GM12892 (cell line): ENCODE measurements around the gene MACROD2.
A peak's percentile ranks its signal among the peaks of the same experiment; 100 is the strongest.

Experiments used
- DNase-seq: peaks from one replicate; pipeline ENCODE4 v3.0.0; 2011; ENCODE audit not compliant: insufficient read length
- FAIRE-seq: peaks from 2 replicates; lab custom pipeline; 2011; peaks lifted over from hg19 to GRCh38; lab: Jason Lieb, UNC
- POLR2A ChIP-seq: IDR thresholded peaks from 2 replicates; pipeline ENCODE4 v1.6.1; 2011; ENCODE audit warnings: low read depth, low read length, control low read depth
- POLR2AphosphoS5 ChIP-seq: IDR thresholded peaks from 2 replicates; pipeline ENCODE4 v1.6.1; 2011; ENCODE audit warnings: low read depth, low read length, control low read depth
- TAF1 ChIP-seq: IDR thresholded peaks from 2 replicates; pipeline ENCODE4 v1.6.1; 2011; ENCODE audit warnings: low read depth, mild to moderate bottlenecking, control low read depth, low read length, borderline replicate concordance

MACROD2 gene

DNA sequence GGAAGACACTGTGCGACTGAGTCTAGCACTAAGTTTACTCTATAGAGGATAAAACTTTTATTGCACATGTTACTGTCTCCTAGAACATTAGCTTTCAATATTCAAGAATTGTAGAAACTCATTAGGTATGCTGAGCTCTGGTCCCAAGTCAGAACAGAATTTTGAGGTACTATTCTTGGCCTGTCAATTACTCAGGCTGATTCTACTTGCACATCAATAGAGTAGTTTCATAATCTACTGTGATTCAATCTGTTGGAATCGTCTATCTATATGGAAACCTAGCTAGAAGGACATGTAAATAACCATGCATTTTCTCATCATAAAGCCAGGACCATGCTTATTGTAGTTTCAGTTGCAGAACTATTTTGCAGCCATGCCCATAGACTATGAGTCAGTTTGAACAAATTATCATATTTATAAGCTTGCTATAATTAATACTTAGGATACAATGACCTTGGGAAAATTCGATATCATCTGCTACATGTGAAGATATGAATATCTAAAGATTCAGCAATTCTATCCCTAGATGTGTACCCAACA is 300.5 kb downstream of the MACROD2 start:
- TF ChIP-seq TAF1 (no peak), POLR2AphosphoS5 (no peak), POLR2A (no peak)
- no peak for FAIRE-seq
- DNase-seq = no peak

DNA sequence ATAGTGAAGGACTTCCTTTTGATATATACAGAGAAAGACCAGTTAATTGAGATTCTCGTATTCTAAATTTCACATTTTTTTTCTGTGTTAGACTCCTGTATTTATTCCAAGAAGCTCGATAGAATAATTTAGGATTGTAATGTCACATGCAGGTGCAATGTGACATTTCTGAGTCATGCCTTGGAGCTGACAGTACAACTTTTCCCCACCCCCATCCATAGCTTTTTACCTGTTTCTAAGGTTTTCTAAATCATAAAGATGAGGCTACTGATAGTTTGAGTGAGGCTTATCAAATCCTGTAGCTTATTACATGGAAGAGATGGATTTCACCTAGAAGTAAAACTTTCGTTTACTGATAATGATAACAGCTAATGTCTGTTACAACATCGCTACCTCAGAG is 304.5 kb downstream of the MACROD2 start:
- no peak for DNase-seq
- no peak for FAIRE-seq
- TF ChIP-seq POLR2A = no peak
- TF ChIP-seq POLR2AphosphoS5 = no peak
- TF ChIP-seq TAF1 = no peak

DNA sequence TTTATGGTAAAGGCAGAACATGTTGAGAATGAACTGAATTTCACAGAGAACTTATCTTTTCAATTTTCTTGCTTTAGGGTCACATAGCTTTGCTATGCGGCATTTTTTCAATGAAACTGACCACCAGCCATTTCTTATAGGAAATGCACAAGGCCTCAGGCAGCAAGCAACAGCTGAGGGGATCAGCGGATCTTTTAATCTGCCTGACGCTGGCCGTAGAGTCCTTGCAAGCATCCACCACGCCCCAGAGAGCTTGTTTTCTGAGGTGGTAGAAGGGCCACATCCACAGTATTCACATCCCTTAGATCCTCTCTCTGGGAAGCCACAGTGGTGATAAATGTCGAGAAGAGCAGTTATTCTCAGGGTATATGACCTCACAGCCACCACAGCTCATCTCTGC is 307.8 kb downstream of the MACROD2 start:
- TF ChIP-seq TAF1 = no peak
- no peak for TF ChIP-seq POLR2AphosphoS5
- no peak for TF ChIP-seq POLR2A
- no peak for FAIRE-seq
- no peak for DNase-seq

DNA sequence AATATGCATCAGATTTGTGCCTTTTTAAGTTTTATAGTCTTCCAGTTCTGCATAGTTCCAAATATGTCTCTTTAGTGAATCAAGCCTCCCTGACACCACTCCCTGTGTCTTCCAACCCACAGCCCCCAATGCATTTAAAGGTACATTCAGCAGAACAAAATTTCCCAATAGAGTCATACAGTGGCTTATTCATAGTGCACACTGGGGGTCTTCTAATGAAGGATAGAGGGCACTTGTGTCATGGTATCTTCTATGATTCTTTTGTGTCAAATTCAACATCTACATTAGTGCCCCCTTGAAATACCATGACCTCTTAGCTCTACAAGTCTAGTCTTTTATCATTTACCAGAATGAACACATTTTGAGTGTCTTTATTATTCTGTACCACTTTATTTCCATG is 308.3 kb downstream of the MACROD2 start:
- TF ChIP-seq POLR2AphosphoS5 (no peak), TAF1 (no peak)
- no peak for FAIRE-seq
- no peak for DNase-seq

DNA sequence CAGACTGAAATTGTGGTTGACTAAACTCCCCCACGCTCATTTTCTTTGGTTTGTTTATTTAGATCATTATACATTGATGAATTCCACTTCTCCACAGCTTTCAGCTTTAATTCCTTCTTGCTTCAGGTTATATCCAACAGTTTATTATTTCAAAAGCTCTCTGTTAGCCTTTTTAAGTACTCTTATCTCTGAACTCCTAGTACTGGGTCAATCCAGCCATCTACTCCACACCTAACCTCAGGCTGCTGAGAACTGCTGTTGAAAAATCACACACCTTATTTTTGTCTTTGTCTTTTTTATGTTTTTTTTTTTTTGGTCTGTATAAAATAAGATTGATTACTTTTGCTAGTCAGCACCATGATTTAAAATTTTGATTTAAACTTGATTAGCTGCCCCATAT is 309.2 kb downstream of the MACROD2 start:
- FAIRE-seq (no peak), DNase-seq (no peak)
- no peak for TF ChIP-seq POLR2AphosphoS5
- no peak for TF ChIP-seq TAF1
- TF ChIP-seq POLR2A = no peak

DNA sequence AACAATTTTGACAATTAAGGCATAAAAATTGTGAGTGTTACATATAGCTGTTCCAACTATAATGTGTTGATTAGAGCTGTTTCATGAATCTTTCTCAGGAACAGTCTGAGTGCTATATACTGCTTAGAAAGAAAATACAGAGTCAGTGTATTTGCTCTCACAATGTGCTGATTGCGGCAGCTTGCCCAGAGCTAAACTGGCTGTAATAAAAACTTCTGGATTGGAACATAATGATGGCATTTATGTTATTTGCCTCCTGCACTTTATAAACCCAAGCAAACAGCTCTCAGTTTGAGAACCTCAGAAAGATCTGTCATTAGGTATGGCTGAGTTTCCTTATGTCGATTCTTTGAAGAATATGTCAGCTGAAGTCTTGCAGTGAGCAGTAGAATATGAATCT is 312.6 kb downstream of the MACROD2 start:
- FAIRE-seq = no peak
- TF ChIP-seq TAF1 (no peak), POLR2A (no peak), POLR2AphosphoS5 (no peak)
- no peak for DNase-seq

DNA sequence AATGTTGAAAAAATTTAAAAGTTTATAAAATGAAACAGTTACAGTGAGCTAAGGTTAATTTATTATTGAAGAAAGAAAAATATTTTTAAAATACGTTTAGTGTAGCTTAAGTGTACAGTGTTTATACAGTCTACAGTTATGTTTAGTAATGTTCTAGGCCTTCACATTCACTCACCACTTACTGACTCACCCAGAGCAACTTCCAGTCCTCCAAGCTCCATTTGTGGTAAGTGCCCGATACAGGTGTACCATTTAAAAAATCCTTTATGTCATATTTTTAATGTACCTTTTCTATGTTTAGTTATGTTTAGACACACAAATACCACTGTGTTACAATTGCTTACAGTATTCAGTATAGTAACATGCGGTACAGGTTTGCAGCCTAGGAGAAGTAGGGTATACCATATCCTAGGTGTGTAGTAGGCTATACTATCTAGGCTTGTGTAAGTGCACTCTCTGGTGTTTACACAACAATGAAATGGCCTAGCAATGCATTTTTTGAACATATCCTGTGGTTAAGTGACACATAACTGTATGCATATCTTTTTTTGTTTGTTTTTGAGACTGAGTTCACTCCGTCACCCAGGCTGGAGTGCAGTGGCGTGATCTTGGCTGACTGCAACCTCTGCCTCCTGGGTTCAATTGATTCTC is 315.8 kb downstream of the MACROD2 start:
- no peak for DNase-seq
- no peak for TF ChIP-seq TAF1
- TF ChIP-seq POLR2A = no peak
- no peak for TF ChIP-seq POLR2AphosphoS5
- FAIRE-seq = no peak

DNA sequence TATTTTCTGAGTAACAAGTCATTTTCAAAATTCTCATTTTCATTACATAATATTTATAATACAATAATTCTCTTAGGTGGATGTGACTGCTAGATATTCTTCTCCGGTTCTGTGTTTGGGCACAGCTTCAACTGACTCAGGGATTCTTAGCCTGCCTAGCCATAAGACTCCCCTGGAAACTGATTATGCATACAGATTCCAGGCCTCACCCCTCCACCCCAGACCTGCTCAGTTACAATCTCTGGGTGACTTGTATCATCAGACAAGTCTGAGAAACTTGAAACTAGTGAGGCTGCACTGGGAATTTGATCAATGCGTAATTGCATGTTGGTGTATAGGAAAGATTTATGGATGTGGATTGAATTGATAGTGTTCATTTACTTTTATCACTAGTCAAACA is 316.7 kb downstream of the MACROD2 start:
- FAIRE-seq (no peak), DNase-seq (no peak)
- TF ChIP-seq POLR2AphosphoS5 (no peak), POLR2A (no peak), TAF1 (no peak)

DNA sequence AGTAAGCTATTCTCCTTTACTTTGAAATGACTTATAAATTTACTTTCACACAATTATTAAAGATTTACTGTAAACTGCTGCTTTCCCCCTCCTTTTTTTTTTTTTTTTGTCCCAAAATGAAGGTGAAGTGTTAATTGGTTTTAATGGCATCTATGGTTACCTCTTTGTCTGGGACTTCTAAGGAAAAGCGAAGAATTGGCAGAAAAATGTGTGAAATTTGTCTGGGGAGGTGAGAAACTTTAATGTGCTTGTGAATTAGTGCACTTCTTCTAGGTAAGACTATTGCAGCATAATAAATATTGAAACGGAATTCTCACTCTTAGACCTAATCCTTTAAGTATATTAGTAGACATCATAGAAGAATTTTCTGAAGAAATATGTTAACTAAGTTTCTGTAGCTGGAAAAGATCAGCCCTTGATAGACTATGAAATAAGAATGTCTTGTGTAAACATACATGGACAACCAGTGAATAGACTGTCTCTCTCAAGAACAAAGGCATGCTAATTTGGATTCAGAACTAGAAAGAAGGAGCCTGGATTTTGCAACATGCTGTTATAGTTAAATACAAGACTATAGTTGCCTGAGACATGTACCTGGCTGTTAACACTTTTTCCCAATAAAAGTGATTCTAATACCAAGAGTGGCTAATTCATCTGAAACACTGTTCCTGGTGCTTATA is 318.2 kb downstream of the MACROD2 start:
- TF ChIP-seq TAF1 (no peak), POLR2AphosphoS5 (no peak), POLR2A (no peak)
- FAIRE-seq (no peak), DNase-seq (no peak)

DNA sequence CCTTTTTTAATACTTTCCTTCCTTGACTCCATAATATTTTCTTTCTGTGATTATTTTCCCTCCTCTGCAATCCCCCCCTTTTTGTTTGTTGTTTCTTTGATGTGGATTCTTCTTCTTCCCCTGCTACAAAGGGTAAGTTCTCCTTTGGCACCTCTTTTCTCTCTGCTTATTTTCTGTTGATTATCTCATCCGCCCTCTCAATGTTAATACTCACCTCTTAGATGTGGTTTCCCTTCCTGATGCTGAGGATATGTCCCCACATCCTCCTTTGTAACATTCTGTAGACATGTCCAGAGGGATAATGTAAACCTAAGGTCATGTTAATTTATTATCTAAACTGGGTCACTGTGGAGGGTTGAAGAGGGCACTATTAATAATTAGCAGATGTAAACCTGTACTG is 324.4 kb downstream of the MACROD2 start:
- TF ChIP-seq POLR2A = no peak
- TF ChIP-seq TAF1 = no peak
- TF ChIP-seq POLR2AphosphoS5 = no peak
- no peak for FAIRE-seq

DNA sequence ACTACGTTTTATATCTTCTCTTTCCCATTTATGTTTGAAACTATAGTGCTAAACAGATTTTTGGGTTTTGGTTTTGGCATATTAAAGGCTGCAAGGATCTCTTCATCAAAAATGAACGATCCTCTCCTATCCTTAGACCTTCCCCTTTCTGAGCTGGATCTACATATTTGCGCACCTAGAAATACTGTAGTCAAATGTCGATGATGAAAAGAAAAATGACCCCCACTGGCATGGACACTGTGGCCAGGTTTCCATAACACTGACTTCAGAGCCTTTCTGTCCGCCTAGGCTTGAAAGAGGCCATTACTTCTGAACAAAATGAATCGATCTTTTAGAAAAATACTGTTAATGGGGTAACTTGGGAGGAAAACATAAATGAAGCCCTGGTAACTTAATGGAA is 336.3 kb downstream of the MACROD2 start:
- FAIRE-seq (no peak), DNase-seq (no peak)
- TF ChIP-seq POLR2A (no peak), TAF1 (no peak), POLR2AphosphoS5 (no peak)

More for the DNA sequence above, 324.4 kb downstream of the MACROD2 start:
- DNase-seq = no peak

DNA sequence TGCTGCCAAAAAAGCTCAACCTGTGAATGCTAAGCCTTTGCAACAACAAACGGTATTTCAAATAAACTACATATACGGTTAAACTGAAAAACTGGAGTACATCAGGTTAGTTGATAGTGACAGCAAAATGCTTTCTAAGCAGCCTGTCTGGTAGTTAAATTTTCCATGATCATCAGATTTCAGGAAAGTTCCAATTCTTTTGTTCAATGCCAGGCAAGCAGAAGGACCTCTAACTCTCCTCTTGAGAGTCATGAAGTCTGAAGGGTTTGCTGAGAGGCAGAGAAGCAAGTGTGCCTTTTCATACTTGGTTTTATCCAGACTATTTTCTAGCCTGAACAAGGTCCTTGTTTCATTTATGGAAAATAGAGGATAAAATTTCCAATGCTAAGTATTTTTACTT is 337.6 kb downstream of the MACROD2 start:
- FAIRE-seq (no peak), DNase-seq (no peak)
- TF ChIP-seq TAF1 = no peak
- TF ChIP-seq POLR2A = no peak
- no peak for TF ChIP-seq POLR2AphosphoS5

DNA sequence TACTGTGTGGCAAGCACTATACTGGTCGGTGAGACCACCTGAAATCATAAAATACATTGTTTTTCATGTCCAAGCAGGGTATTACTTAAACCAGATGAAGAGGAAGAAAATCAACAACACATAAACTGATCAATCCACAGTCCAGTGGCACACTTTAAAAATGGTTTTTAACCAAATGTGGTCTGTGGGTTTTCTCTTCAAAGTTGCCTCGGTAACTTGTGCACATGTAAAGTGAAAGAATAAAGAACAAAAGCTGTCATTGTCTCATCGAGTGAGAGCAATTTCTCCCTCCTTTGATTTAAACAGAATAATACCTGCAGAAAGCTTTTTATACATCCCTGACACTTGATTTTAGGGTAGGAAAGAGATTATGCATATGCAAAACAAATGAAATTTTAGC is 338.4 kb downstream of the MACROD2 start:
- DNase-seq (no peak), FAIRE-seq (peak; percentile 40)
- TF ChIP-seq POLR2A (no peak), TAF1 (no peak)
